DLD1 (cell line): ENCODE results near the gene BCL6.

Experiments
- in situ Hi-C: cut with HindIII; loops from 2 replicates; pipeline ENCODE4 v1.10.0; 2017; ENCODE audit warnings: low sequenced_read_pairs

BCL6 gene

GRCh38 chr3:187722206-187722612 lies 23.1 kb downstream of the BCL6 start:
- in situ Hi-C loops: no loop called here

GRCh38 chr3:187721055-187721454 lies 24.2 kb downstream of the BCL6 start:
- in situ Hi-C loops: no loop called here

DNA sequence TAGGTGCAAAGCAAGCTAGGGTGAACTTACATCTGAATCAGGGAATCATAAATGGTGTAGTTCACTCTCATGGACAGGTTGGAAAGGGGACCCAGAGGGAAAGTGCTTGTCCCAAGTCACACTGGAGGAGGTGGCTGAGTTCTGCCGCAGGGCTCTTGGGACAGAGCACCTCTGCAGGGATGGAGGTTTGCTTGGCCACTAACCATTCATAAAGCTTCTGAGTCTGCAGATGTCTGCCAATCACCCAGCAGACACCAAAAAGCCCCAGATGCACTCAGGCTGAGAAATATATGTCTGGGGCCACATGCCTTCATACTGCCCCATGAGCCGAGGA lies 25.0 kb downstream of the BCL6 start:
- in situ Hi-C loops: no loop called here

- in situ Hi-C loops: no loop called here
Measured at GRCh38 chr3:187719628-187720336, 25.5 kb downstream of the BCL6 start.

- in situ Hi-C loops: no loop called here
Measured at GRCh38 chr3:187718802-187719201, 26.5 kb downstream of the BCL6 start.

DNA sequence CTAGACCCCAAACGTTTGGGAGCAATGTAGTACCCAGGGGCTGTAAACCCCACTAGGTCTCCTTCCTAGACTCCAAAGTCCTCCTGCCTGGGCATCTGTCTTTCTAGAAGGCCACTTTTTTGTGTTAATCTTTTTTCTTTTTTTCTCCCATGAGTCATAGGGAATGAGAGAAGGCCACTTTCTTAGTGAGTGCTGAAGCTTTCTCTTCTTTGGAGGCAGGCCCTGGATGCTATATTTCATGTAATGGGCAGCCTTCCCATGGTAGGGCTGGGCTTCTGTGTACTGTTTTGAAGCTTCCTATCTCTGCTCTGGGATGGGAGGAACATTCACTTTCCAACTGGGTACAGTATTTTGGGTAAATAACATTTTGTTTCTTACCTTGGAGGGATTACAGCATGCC lies 27.7 kb downstream of the BCL6 start:
- in situ Hi-C loops: no loop called here

DNA sequence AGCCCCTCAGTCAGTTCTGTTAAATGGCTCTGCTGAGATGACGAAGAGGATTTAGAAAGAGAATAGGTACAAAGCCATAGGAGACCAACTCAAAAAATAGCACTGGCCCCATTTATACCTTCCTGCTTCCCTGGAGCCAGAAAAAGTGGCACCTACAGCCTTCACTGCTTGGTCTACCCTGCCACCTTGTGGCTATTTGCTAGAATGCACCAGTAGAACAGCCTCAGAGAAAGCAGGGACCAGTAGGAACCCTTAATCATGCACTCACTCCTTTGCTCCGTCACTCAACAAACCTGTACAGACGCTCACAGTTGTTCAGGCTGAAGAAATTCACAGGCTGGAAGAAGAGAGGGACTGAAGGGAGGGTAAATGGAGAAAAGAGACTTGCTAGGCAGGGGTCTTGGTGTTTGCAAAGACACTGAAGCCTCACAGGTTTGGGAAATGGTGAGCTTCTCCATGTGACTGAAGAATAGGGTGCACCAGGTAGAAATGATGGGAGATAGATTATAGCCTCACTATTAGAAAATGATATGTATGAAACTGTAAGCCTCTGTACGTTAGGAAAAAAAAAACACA lies 30.8 kb downstream of the BCL6 start:
- in situ Hi-C loops: no loop called here

DNA sequence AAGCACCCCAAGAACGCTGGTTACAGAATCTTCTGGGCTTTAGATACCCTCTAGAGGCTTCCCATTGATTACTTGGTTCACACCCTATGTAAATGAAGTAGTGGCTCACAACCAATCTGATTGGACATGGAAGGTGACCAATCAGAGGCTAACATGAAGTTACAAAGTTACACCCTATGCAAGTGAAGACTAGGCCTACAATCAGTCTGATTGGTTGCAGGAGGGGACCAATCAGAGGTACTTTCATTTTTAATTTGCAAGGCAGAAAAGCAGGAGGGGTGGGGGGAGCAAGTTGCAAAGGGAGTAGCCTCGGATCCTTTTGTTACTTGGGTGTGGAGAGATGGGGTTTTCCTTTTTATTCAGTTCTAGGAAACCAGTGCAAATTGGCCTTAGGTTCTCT lies 31.8 kb downstream of the BCL6 start:
- in situ Hi-C loops: no loop called here

DNA sequence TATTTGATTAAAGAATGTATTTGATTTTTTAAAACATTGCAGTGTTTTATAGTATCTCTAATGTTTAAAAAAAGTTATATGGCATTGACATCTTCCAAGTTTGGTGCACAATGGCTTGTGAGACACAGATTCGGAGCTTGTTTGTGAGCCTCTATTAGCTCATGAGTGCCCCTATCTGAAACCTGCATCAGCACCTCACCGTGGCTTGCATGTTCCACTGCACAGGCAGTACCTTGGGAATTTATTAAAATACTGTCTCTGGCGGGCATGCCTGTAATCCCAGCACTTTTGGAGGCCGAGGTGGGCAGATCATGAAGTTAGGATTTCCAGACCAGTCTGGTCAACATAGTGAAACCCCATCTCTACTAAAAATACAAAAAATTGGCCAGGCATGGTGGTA lies 36.1 kb downstream of the BCL6 start:
- in situ Hi-C loops: no loop called here

- in situ Hi-C loops: no loop called here
Measured at GRCh38 chr3:187708696-187709095, 36.6 kb downstream of the BCL6 start.

GRCh38 chr3:187706971-187707370 lies 38.3 kb downstream of the BCL6 start:
- in situ Hi-C loops: no loop called here

GRCh38 chr3:187705164-187705563 lies 40.1 kb downstream of the BCL6 start:
- in situ Hi-C loops: no loop called here

DNA sequence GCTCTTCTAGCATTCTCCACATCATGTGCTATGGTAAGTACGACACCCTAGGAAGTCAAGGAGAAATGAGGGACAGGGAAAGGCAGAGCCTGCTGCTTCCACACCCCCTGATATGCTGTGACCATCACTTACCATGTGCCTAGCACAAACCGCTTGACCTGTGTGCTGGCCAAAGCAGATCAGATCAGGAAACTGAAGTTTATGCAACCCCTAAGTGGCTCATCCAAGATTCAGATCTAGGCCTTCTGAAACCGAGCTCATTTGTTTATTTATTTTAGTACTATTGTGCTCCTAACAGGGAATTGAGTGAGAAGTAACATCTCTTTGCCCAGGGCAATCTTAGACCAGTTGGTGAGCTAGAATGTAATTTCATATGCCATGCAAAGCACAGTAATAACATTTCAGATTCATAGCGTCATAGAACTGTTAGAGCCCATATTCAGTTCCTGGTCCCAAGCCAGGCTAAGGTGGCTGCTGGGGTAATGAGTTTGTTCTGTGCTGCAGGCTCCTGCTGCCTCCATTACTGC lies 42.7 kb downstream of the BCL6 start, which contains the start of gene RTP2:
Gene RTP2, minus strand, starts transcription at position 51 of the 527 bp plus-strand sequence. CDS start 429 bp downstream, outside the sequence.
- in situ Hi-C loops: no loop called here

- in situ Hi-C loops: no loop called here
Measured at GRCh38 chr3:187700249-187700648, 45.0 kb downstream of the BCL6 start.

DNA sequence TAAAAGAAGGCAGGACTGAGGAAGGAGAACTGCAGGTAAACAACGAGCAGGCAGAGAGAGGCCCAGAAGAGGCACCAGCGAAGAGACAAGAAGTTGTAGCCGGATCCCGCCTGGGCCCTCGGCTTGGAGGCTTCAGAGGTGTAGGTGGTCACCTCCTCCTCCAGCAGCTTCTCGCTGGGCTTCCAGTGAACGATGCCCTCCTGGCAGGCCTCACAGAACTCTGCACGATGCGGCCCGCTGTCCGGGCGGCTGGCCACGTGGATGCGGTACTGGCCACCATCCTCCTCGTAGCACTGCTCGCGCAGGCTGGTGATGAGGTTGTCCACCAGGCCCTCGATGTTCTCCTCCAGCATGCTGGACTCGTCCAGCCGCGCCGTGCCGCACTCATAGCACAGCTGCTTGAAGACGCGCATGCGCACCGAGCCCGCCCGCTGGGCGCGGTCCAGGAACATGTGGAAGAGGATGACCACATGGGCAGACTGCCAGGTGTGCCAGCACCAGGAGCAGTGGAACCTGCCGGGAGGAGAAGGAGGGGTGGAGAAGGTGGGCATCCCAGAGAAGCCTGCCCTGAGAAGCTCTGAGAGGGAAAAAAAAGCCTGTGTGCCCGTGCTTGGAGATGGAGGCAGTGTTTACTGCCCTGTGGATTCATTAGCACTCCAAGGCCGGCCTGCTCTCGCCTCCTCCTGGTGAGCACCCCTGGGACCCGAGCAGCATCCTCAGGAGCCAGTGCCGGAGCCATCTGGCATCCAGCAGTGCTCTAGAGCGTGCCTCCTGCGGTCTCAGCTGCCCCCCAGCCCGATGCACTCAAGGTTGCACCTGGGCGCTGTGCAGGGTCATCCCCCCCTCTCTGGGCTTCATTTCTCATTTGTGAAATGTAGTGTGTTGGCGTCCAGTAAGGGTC lies 46.5 kb downstream of the BCL6 start:
- in situ Hi-C loops: no loop called here

GRCh38 chr3:187696021-187696420 lies 49.2 kb downstream of the BCL6 start:
- in situ Hi-C loops: no loop called here

GRCh38 chr3:187695449-187695848 lies 49.8 kb downstream of the BCL6 start:
- in situ Hi-C loops: no loop called here

- in situ Hi-C loops: no loop called here
Measured at GRCh38 chr3:187694801-187695200, 50.5 kb downstream of the BCL6 start.

DNA sequence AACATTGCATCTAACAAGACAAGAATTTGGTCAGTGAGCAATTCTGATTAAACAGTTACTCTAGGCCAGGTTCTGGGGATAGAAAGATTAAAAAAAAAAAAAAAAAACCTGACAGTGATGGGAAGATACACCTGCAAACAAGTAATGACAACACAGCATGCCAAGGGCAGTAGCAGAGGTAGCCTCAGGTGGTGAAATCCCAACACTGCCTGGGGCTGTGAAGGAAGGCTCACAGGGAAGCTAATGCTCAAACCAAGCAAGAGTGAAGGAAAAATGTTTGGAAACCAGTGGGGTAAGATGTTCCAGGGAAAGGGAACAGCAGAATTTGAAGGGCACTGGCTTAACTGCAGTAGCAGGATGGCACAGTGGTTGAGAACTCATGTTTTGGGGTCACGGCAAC lies 51.8 kb downstream of the BCL6 start:
- in situ Hi-C loops: no loop called here

DNA sequence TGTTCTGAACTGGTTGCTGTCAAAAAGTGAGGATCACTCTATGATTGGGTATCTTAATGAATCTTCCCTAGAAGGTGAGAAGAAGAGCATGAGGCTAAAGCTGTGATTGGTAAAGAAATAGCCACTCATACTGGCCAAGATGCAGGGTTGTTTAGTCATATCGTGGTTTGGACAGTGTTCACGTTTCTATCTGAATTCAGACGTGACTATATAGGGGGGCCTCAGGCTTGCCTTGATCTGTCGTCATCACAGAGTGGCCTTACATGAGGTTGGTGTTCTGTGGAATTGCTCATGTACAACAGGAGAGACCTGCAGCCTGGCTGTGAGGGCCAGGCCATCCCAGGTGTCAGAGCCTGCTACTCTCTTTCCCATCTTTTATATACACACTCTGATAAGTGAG lies 55.3 kb downstream of the BCL6 start:
- in situ Hi-C loops: no loop called here

- in situ Hi-C loops: no loop called here
Measured at GRCh38 chr3:187686621-187687273, 58.5 kb downstream of the BCL6 start.
